H1 (cell line): Measurements from ENCODE around the gene JUN. TPM values are rescaled to one million over a fixed set of nuclear protein-coding genes. Genes with fewer than 3 reads are reported as not detected.

Experiments
- BACH1 ChIP-seq: IDR thresholded peaks from 2 replicates; pipeline ENCODE4 v1.6.1; 2012; ENCODE audit warnings: low read length, improper control_type of control experiment
- E2F6 ChIP-seq: IDR thresholded peaks from 2 replicates; pipeline ENCODE4 v1.6.1; 2012; ENCODE audit warnings: inconsistent platforms
- JUN ChIP-seq: IDR thresholded peaks from 2 replicates; pipeline ENCODE4 v1.6.1; 2011; ENCODE audit warnings: low read depth, mild to moderate bottlenecking, improper control_type of control experiment, low read length
- RXRA ChIP-seq: IDR thresholded peaks from 2 replicates; pipeline ENCODE4 v1.6.1; 2011; ENCODE audit warnings: low read depth, mild to moderate bottlenecking, low read length, moderate library complexity; ENCODE audit not compliant: insufficient read depth
- TAF1 ChIP-seq: IDR thresholded peaks from 2 replicates; pipeline ENCODE4 v1.6.1; 2011; ENCODE audit warnings: mild to moderate bottlenecking, low read depth, low read length
- polyA plus RNA-seq, 7 experiments: library from polyadenylated mRNA; depleted of rRNA in 3 of 7; stranded (reverse) in 5 of 7; unstranded in 2 of 7; fragments of >200 nt in 5 of 7; fragments of 200-250 nt in 2 of 7; gene quantifications; 1 replicate in 5 of 7; 2 replicates in 1 of 7; 4 replicates in 1 of 7; pipeline versions ENCODE4 v1.2.1 to v1.2.3, GENCODE V29; 2011 to 2013; ENCODE audit warnings: missing spikeins in 2 of 7, mixed read lengths in 2 of 7
- total RNA-seq: library from RNA; stranded (reverse); fragmentation: NEBNext Ultra II Directional; extraction: Animal tissue kit (Norgen Biotek cat#: 25700); gene quantifications from 2 replicates; pipeline ENCODE4 v1.2.1, GENCODE V29; 2021
- TF ChIP-seq, protein P1 (sequence below): fragments of 300-600 bp; sonication (generic); IDR thresholded peaks from 2 replicates; pipeline ENCODE4 v1.7.1; 2012; ENCODE audit warnings: low read length, moderate library complexity, mild to moderate bottlenecking, inconsistent platforms; ENCODE audit not compliant: insufficient replicate concordance

JUN gene
- total and polyA plus RNA-seq, 2 of the 8 experiments (the other 6 are each of a cell fraction or from before 2014, with no cell fraction given) = 4.4 to 10.9 TPM

DNA sequence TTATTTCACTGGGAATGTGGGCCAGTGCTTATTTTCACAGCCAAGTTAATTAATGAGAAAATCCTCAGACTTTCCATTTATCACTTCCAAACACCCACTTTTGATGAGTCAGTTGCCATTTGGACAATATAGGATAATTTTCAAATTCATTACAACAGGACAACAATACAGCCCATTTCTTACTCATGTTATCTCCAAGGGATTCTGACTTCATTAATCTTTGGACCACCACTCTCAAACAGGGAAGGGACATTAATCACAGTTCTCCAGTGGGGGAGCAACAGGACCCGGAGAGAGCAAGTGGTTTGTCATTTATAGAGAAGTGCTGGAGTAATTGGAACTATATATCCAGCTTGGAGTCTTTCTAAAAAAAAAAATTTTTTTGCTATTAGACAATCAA is 38.7 kb downstream of the JUN start (continued):
- TF ChIP-seq, protein P1, sequence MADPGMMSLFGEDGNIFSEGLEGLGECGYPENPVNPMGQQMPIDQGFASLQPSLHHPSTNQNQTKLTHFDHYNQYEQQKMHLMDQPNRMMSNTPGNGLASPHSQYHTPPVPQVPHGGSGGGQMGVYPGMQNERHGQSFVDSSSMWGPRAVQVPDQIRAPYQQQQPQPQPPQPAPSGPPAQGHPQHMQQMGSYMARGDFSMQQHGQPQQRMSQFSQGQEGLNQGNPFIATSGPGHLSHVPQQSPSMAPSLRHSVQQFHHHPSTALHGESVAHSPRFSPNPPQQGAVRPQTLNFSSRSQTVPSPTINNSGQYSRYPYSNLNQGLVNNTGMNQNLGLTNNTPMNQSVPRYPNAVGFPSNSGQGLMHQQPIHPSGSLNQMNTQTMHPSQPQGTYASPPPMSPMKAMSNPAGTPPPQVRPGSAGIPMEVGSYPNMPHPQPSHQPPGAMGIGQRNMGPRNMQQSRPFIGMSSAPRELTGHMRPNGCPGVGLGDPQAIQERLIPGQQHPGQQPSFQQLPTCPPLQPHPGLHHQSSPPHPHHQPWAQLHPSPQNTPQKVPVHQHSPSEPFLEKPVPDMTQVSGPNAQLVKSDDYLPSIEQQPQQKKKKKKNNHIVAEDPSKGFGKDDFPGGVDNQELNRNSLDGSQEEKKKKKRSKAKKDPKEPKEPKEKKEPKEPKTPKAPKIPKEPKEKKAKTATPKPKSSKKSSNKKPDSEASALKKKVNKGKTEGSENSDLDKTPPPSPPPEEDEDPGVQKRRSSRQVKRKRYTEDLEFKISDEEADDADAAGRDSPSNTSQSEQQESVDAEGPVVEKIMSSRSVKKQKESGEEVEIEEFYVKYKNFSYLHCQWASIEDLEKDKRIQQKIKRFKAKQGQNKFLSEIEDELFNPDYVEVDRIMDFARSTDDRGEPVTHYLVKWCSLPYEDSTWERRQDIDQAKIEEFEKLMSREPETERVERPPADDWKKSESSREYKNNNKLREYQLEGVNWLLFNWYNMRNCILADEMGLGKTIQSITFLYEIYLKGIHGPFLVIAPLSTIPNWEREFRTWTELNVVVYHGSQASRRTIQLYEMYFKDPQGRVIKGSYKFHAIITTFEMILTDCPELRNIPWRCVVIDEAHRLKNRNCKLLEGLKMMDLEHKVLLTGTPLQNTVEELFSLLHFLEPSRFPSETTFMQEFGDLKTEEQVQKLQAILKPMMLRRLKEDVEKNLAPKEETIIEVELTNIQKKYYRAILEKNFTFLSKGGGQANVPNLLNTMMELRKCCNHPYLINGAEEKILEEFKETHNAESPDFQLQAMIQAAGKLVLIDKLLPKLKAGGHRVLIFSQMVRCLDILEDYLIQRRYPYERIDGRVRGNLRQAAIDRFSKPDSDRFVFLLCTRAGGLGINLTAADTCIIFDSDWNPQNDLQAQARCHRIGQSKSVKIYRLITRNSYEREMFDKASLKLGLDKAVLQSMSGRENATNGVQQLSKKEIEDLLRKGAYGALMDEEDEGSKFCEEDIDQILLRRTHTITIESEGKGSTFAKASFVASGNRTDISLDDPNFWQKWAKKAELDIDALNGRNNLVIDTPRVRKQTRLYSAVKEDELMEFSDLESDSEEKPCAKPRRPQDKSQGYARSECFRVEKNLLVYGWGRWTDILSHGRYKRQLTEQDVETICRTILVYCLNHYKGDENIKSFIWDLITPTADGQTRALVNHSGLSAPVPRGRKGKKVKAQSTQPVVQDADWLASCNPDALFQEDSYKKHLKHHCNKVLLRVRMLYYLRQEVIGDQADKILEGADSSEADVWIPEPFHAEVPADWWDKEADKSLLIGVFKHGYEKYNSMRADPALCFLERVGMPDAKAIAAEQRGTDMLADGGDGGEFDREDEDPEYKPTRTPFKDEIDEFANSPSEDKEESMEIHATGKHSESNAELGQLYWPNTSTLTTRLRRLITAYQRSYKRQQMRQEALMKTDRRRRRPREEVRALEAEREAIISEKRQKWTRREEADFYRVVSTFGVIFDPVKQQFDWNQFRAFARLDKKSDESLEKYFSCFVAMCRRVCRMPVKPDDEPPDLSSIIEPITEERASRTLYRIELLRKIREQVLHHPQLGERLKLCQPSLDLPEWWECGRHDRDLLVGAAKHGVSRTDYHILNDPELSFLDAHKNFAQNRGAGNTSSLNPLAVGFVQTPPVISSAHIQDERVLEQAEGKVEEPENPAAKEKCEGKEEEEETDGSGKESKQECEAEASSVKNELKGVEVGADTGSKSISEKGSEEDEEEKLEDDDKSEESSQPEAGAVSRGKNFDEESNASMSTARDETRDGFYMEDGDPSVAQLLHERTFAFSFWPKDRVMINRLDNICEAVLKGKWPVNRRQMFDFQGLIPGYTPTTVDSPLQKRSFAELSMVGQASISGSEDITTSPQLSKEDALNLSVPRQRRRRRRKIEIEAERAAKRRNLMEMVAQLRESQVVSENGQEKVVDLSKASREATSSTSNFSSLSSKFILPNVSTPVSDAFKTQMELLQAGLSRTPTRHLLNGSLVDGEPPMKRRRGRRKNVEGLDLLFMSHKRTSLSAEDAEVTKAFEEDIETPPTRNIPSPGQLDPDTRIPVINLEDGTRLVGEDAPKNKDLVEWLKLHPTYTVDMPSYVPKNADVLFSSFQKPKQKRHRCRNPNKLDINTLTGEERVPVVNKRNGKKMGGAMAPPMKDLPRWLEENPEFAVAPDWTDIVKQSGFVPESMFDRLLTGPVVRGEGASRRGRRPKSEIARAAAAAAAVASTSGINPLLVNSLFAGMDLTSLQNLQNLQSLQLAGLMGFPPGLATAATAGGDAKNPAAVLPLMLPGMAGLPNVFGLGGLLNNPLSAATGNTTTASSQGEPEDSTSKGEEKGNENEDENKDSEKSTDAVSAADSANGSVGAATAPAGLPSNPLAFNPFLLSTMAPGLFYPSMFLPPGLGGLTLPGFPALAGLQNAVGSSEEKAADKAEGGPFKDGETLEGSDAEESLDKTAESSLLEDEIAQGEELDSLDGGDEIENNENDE = no peak
- TF ChIP-seq TAF1 = no peak
- no peak for TF ChIP-seq JUN
- no peak for TF ChIP-seq BACH1
- TF ChIP-seq E2F6 = no peak
- TF ChIP-seq RXRA = no peak
